Activated CD4-positive, alpha-beta T cell treated with anti-CD3 and anti-CD28 coated beads, Interleukin-2, amount 10 ng/mL, durations not matched to agents 7 days and 5 days (primary cell): Measurements from ENCODE around the gene ZNF182. TPM values are rescaled to one million over a fixed set of nuclear protein-coding genes. Genes with fewer than 3 reads are reported as not detected.
"Not testable (repeated sequence)": the region's sequence is repeated elsewhere in the genome, so short reads cannot be mapped to it uniquely, and the experiment has no call there.

ENCODE experiments used
- CTCF ChIA-PET: fragments of 350-600 bp; sonication (Branson Sonifier 250); formaldehyde crosslinking; loops from one replicate; lab custom pipeline; 2021; ENCODE audit warnings: antibody characterized with exemption; lab: Charles Lee
- POLR2A ChIA-PET: fragments of 350-600 bp; sonication (Branson Sonifier 250); formaldehyde crosslinking; loops from one replicate; lab custom pipeline; 2021; ENCODE audit warnings: antibody characterized with exemption; lab: Charles Lee
- DNase-seq: peaks from one replicate; pipeline ENCODE4 v3.0.0-alpha.2; 2020
- H3K27ac Mint-ChIP-seq: one replicate; pipeline ENCODE4 v1.8.0; 2021; ENCODE audit warnings: mild to moderate bottlenecking, moderate library complexity, mixed read lengths
- H3K27me3 Mint-ChIP-seq: one replicate; pipeline ENCODE4 v1.8.0; 2021; ENCODE audit warnings: mixed read lengths
- H3K36me3 Mint-ChIP-seq: one replicate; pipeline ENCODE4 v1.8.0; 2021; ENCODE audit warnings: low read depth, mixed read lengths
- H3K4me1 Mint-ChIP-seq: one replicate; pipeline ENCODE4 v1.8.0; 2021; ENCODE audit warnings: mixed read lengths
- H3K4me3 Mint-ChIP-seq: one replicate; pipeline ENCODE4 v1.8.0; 2021; ENCODE audit warnings: mild to moderate bottlenecking, moderate library complexity, mixed read lengths
- H3K9me3 Mint-ChIP-seq: one replicate; pipeline ENCODE4 v1.8.0; 2021; ENCODE audit warnings: mixed read lengths
- total RNA-seq, 2 experiments: library from RNA; stranded (reverse); gene quantifications; one replicate each; pipeline ENCODE4 v1.2.3, GENCODE V29; 2021

Gene ZNF182
- total RNA-seq, result 10 to 100 TPM; 10.5 to 12.3 TPM

- H3K9me3 Mint-ChIP-seq, result peaks cover 3% of the 10 kb centered on the region
- CTCF ChIA-PET, result no interaction called here
- H3K4me1 Mint-ChIP-seq, result peaks cover 26% of the 10 kb centered on the region
These were observed at the start of gene ZNF182 for GRCh38 chrX:48003758-48004457. TSS of gene ZNF182 (minus strand) at chrX:48003989. CDS start at chrX:48002609, 1,380 bp downstream.

DNA sequence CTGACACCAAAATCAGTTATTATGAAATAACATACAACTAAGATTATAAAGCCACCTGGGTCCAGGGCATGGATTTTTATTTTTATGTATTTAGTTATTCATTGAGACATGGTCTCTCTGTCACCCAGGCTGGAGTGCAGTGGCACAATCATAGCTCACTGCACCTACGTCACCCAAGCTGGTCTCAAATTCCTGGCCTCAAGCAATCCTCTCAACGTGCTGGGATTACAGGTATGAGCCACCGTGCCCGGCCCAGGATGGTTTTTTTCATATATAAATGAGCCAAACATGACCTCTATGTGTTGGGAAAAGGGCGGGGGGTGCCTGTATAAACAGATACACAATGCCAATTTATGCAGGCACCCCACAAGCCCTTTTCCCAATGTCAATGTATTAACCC, 43.1 kb upstream of the ZNF182 start:
- CTCF ChIA-PET, result no interaction called here
- Mint-ChIP-seq H3K27me3 (no peaks in the 10 kb centered on the region), H3K36me3 (no peaks in the 10 kb centered on the region), H3K4me3 (no peak overlapping the region), H3K9me3 (no peaks in the 10 kb centered on the region), H3K27ac (no peak overlapping the region), H3K4me1 (no peaks in the 10 kb centered on the region)
- DNase-seq, result no peak
- POLR2A ChIA-PET, result no interaction called here

More at GRCh38 chrX:48003758-48004457, at the start of gene ZNF182:
- H3K4me3 Mint-ChIP-seq, result peak within 1 kb of the TSS; percentile 95
- peak; percentile 93 for DNase-seq
- POLR2A ChIA-PET, result no interaction called here
- H3K27me3 Mint-ChIP-seq, result no peaks in the 10 kb centered on the region
- peak within 1 kb of the TSS; percentile 99 for H3K27ac Mint-ChIP-seq
- H3K36me3 Mint-ChIP-seq, result peaks cover 31% of the 10 kb centered on the region

GRCh38 chrX:48045410-48046311, 41.9 kb upstream of the ZNF182 start:
- H3K4me1 Mint-ChIP-seq, result no peaks in the 10 kb centered on the region
- H3K27me3 Mint-ChIP-seq, result no peaks in the 10 kb centered on the region
- ChIA-PET POLR2A (no interaction called here), CTCF (no interaction called here)
- DNase-seq, result no peak
- no peaks in the 10 kb centered on the region for H3K9me3 Mint-ChIP-seq
- H3K4me3 Mint-ChIP-seq, result no peak overlapping the region
- H3K36me3 Mint-ChIP-seq, result no peaks in the 10 kb centered on the region
- H3K27ac Mint-ChIP-seq, result no peak overlapping the region

- Mint-ChIP-seq H3K27ac (no peak overlapping the region), H3K27me3 (no peaks in the 10 kb centered on the region), H3K4me1 (no peaks in the 10 kb centered on the region), H3K36me3 (no peaks in the 10 kb centered on the region), H3K9me3 (peaks cover 2% of the 10 kb centered on the region), H3K4me3 (no peak overlapping the region)
- POLR2A ChIA-PET, result no interaction called here
- CTCF ChIA-PET, result no interaction called here
- DNase-seq, result no peak
These were observed 39.3 kb upstream of the ZNF182 start for GRCh38 chrX:48043056-48043455.

DNA sequence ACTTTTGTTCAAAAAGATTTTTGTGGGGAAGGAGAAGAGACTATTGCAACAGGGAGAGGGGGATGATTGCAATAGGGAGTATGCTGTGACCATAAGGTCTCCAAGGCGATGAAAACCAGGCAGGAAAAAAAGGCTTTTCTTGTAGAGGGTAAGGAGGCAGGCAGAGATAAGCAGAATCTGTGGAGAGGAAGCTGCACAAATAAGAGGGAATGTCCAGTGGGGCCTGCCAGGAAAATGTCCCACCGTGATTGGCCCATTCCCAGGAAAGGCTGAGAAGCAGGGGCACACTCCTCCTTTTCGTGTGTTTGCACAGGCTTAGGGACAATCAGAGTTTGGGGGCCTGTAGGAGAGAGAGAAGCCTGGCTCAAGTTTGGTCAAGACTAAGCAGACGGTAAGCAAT, 32.1 kb upstream of the ZNF182 start:
- Mint-ChIP-seq H3K4me3 (no peak overlapping the region), H3K27ac (no peak overlapping the region), H3K36me3 (no peaks in the 10 kb centered on the region), H3K4me1 (no peaks in the 10 kb centered on the region), H3K27me3 (no peaks in the 10 kb centered on the region), H3K9me3 (peaks cover 2% of the 10 kb centered on the region)
- no peak for DNase-seq
- CTCF ChIA-PET, result interaction anchor here (1.1 kb wide), 1 partner anchor 9 kb away, joined by 4 read pairs; no protein-coding TSS in a partner anchor
- POLR2A ChIA-PET, result no interaction called here

- H3K27me3 Mint-ChIP-seq, DNase-seq, H3K9me3 Mint-ChIP-seq, CTCF ChIA-PET, H3K27ac Mint-ChIP-seq, H3K4me3 Mint-ChIP-seq, H3K36me3 Mint-ChIP-seq, H3K4me1 Mint-ChIP-seq, POLR2A ChIA-PET: not testable (repeated sequence)
These were observed 26.9 kb upstream of the ZNF182 start for GRCh38 chrX:48030641-48031173.

GRCh38 chrX:48030237-48030636, 26.4 kb upstream of the ZNF182 start:
- H3K36me3 Mint-ChIP-seq, result no peaks in the 10 kb centered on the region
- H3K27ac Mint-ChIP-seq, result no peak overlapping the region
- CTCF ChIA-PET, result no interaction called here
- peaks cover 7% of the 10 kb centered on the region for H3K4me1 Mint-ChIP-seq
- POLR2A ChIA-PET, result no interaction called here
- no peaks in the 10 kb centered on the region for H3K9me3 Mint-ChIP-seq
- no peak for DNase-seq
- H3K27me3 Mint-ChIP-seq, result no peaks in the 10 kb centered on the region
- no peak overlapping the region for H3K4me3 Mint-ChIP-seq

DNA sequence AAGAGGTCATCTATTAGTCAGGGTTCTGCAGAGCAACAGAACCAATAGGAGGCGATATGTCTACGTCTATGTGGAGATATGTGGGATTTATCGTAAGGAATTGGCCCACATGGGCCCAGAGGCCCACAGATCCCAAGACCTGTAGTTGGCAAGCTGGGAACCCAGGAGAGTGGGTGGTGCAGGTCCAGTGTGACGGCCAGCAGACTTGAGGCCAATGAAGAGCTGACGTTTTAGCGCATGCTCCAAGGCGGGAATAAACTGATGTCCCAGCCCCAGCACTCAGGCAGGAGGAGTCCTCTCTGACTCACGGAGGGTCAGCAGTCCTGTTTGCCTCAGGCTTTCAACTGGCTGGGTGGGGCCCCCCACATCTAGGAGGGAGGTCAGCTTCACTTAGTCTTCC, 24.3 kb upstream of the ZNF182 start:
- Mint-ChIP-seq H3K36me3 (no peaks in the 10 kb centered on the region), H3K4me3 (no peak overlapping the region), H3K9me3 (no peaks in the 10 kb centered on the region), H3K27ac (no peak overlapping the region), H3K4me1 (peaks cover 9% of the 10 kb centered on the region), H3K27me3 (no peaks in the 10 kb centered on the region)
- ChIA-PET POLR2A (no interaction called here), CTCF (interaction anchor here (1.5 kb wide), 1 partner anchor 167 kb away, joined by 3 read pairs; no protein-coding TSS in a partner anchor)
- no peak for DNase-seq

- H3K36me3 Mint-ChIP-seq, H3K27me3 Mint-ChIP-seq, H3K27ac Mint-ChIP-seq, H3K4me3 Mint-ChIP-seq, DNase-seq, H3K9me3 Mint-ChIP-seq, POLR2A ChIA-PET: not testable (repeated sequence)
- CTCF ChIA-PET, result interaction anchor here (0.6 to 1.5 kb wide), 7 partner anchors 8 to 229 kb away, joined by 3 to 6 read pairs (median 3); no protein-coding TSS in a partner anchor
- peaks cover 10% of the 10 kb centered on the region for H3K4me1 Mint-ChIP-seq
These were observed 23.8 kb upstream of the ZNF182 start for GRCh38 chrX:48027545-48027944.

- H3K9me3 Mint-ChIP-seq, result peaks cover 3% of the 10 kb centered on the region
- POLR2A ChIA-PET, result no interaction called here
- CTCF ChIA-PET, result interaction anchor here (0.5 kb wide), 1 partner anchor 89 kb away, joined by 3 read pairs; no protein-coding TSS in a partner anchor
- no peak overlapping the region for H3K27ac Mint-ChIP-seq
- no peak overlapping the region for H3K4me3 Mint-ChIP-seq
- H3K27me3 Mint-ChIP-seq, result no peaks in the 10 kb centered on the region
- H3K36me3 Mint-ChIP-seq, result no peaks in the 10 kb centered on the region
- peaks cover 20% of the 10 kb centered on the region for H3K4me1 Mint-ChIP-seq
- peak; percentile 50 for DNase-seq
These were observed 21.8 kb upstream of the ZNF182 start for GRCh38 chrX:48025561-48025960.

GRCh38 chrX:48022738-48023137, 18.9 kb upstream of the ZNF182 start:
- ChIA-PET POLR2A (no interaction called here), CTCF (no interaction called here)
- no peaks in the 10 kb centered on the region for H3K36me3 Mint-ChIP-seq
- peaks cover 3% of the 10 kb centered on the region for H3K9me3 Mint-ChIP-seq
- no peaks in the 10 kb centered on the region for H3K27me3 Mint-ChIP-seq
- peak overlapping the region; percentile 46 for H3K27ac Mint-ChIP-seq
- H3K4me3 Mint-ChIP-seq, result no peak overlapping the region
- H3K4me1 Mint-ChIP-seq, result peaks cover 24% of the 10 kb centered on the region
- DNase-seq, result no peak

GRCh38 chrX:48022100-48022499, 18.3 kb upstream of the ZNF182 start:
- Mint-ChIP-seq H3K36me3 (no peaks in the 10 kb centered on the region), H3K27ac (no peak overlapping the region), H3K4me3 (no peak overlapping the region), H3K4me1 (peaks cover 24% of the 10 kb centered on the region), H3K9me3 (peaks cover 3% of the 10 kb centered on the region), H3K27me3 (no peaks in the 10 kb centered on the region)
- POLR2A ChIA-PET, result no interaction called here
- CTCF ChIA-PET, result no interaction called here
- no peak for DNase-seq
